Measurements from ENCODE around the gene WNT5A.

DNA sequence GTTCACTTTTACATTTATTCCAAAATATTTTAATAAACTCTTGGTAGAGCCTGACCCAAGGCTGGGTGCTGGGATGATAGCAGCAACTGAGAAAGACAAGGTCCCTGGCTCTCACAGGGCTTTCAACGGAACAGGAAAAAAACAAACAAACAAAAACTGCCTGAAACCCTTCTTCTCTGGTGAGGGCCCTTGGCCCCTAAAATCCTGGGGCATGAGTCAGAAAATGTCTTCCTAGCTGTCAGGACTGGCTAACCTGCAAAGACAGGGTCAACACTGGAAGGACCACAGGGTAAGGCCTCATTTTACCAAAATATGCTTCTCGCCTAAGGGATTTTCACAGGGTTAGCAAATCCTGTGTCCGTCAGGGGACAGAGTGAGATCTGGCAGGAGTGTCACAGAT lies 45.7 kb upstream of the WNT5A start:
- TF ChIP-seq CTCF (conservative IDR thresholded peaks at IDR 0.05) = no peak
- TF ChIP-seq EZH2 (IDR thresholded peaks at IDR 0.05; ENCODE audit: low read depth) = no peak

Measured in PC-9 (cell line).